Measurements from ENCODE around the gene SART3.
"Not testable (repeated sequence)": the region's sequence is repeated elsewhere in the genome, so short reads cannot be mapped to it uniquely, and the experiment has no call there.

SART3 gene

DNA sequence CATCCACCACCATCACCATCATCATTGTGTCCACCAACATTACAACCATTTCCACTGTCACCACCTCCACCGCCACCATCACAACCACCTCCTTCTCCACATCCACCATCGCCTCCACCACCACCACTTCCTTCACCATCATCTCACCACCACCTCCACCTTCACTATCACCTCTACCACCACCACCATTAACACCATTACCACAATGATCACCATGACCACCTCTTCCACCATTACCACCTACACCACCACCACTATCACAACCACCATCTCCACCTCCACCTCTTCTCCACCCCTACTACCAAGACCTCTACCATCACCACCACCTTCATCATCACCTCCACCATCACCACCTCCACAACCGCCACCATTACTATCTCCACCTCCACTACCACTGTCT is 17.8 kb upstream of the SART3 start:
- no peak for DNase-seq

GRCh38 chr12:108578264-108578663 is 17.3 kb upstream of the SART3 start:
- no peak for DNase-seq

GRCh38 chr12:108577458-108577857 is 16.5 kb upstream of the SART3 start:
- DNase-seq, result no peak

- no peak for DNase-seq
These were observed 15.8 kb upstream of the SART3 start for GRCh38 chr12:108576660-108577234.

DNA sequence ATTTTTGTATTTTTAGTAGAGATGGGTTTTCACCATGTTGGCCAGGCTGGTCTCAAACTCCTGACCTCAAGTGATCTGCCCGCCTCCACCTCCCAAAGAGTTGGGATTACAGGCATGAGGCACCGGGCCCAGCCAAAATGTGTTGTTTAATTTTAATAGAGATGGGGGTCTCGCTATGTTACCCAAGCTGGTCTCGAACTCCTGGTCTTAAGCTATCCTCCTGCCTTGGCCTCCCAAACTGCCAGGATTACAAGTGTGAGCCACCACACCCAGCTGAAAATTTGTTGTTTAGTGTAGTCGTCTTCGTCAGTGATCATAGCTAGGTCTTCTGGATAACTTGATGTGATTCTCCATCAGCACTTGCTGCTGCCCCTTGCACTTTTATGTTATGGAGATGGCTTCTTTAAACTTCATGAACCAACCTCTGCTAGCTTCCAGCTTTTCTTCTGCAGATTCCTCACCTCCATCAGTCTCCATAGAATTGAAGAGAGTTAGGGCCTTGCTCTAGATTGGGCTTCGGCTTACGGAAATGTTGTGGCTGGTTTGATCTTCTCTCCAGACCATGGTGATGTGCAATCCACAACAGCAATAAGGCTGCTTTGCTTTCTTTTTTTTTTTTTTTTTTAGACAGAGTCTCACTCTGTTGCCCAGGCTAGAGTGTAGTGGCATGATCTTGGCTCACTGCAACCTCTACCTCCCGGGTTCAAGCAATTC is 14.4 kb upstream of the SART3 start:
- DNase-seq, result no peak

- DNase-seq, result not testable (repeated sequence)
These were observed 13.3 kb upstream of the SART3 start for GRCh38 chr12:108574276-108574675.

GRCh38 chr12:108573317-108573716 is 12.3 kb upstream of the SART3 start:
- DNase-seq, result no peak

GRCh38 chr12:108572166-108572790 is 11.3 kb upstream of the SART3 start:
- DNase-seq, result no peak

GRCh38 chr12:108571609-108572165 is 10.7 kb upstream of the SART3 start:
- DNase-seq, result no peak

- DNase-seq, result peak; percentile 19 to 29
These were observed 10.0 kb upstream of the SART3 start for GRCh38 chr12:108570743-108571608.

GRCh38 chr12:108568338-108569154 is 7.6 kb upstream of the SART3 start:
- DNase-seq, result peak in 1 of 2 experiments; percentile 7

GRCh38 chr12:108567406-108568337 is 6.7 kb upstream of the SART3 start:
- no peak for DNase-seq

DNA sequence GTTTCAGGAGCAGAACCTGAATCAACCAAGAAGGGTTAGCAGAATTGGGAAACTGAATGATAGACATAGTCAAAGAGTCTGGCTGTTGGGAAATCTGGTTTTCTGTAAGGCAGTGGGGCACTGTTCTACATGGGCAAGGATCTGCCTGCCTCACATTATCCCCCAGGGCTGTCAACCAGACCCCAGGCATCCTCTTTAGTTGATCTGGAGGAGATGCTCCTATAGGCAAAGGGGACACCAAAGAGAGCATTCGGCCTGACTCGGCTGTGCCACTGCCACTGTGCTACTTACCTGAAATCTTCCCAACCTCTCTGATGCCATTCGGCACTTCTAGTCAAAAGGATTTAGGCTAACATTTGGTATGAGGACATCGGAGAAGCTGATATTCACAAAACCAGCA is 5.5 kb upstream of the SART3 start:
- no peak for DNase-seq

- DNase-seq, result peak; percentile 67 to 92
These were observed 5.0 kb upstream of the SART3 start for GRCh38 chr12:108565976-108566375.

DNA sequence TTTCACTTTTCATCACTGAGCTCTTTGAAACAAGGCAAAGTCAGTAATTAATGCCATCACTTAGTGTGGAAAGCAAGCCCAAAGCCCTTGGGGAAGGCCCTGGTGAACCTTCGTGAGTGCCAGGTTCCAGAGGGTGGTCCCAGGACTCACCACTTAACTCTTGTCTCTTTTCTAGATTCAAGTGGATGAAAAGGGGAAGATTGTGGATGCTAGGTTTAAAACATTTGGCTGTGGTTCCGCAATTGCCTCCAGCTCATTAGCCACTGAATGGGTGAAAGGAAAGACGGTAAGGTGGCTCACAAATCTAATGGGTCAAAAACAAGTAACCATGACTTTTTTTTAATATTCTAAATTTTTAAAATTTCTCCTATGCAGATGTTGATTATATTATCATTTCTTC is 4.2 kb upstream of the SART3 start:
- DNase-seq, result no peak

GRCh38 chr12:108564724-108565123 is 3.8 kb upstream of the SART3 start:
- no peak for DNase-seq

DNA sequence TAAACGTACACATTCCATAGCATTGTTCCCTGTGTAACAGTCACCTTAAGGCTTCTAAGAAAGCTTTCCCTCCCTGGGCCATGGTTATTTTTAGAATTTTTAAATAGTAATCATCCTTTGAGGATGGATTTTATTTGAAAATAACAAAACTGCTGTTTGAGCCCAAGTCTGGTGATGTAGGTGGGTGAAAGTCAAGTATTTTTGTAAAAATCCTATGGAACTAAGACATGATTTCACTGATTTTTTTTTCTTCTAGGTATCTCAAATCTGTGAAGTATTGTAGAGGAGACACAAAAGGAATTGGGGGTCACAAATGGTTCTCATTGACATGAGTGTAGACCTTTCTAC is 2.8 kb upstream of the SART3 start:
- no peak for DNase-seq

DNA sequence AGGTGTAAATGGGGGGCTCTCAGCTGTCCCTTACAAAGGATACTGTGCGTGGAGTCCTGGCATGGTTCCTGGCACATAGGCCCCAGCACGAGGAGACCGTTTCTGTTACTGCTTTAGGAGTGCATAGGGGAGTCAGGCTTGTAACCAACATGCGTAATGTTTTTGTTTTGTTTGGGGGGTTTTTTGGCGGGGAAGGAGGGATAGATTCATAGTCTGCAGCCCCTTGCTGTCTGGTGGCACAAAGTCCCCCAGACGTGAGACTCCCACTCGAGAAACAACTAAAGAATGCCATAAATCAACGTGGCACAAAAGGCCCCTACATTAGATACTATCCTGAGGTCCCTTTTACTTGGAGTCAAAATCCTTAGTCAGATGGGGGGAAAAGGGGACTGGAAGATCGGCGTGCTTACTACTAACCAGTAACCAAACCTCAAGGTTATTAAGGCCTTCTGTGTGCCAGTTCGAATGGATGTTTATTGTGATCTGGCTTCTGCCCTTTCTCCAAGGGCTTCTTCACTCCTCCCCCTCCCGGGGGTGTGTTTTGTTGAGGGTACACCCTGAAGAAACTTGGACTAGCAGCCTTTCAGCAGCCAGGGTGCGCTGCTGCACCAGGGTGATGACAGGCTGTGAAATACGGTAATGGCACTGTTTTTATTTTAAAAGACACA is 2.3 kb upstream of the SART3 start:
- DNase-seq, result peak; percentile 69 to 76

DNA sequence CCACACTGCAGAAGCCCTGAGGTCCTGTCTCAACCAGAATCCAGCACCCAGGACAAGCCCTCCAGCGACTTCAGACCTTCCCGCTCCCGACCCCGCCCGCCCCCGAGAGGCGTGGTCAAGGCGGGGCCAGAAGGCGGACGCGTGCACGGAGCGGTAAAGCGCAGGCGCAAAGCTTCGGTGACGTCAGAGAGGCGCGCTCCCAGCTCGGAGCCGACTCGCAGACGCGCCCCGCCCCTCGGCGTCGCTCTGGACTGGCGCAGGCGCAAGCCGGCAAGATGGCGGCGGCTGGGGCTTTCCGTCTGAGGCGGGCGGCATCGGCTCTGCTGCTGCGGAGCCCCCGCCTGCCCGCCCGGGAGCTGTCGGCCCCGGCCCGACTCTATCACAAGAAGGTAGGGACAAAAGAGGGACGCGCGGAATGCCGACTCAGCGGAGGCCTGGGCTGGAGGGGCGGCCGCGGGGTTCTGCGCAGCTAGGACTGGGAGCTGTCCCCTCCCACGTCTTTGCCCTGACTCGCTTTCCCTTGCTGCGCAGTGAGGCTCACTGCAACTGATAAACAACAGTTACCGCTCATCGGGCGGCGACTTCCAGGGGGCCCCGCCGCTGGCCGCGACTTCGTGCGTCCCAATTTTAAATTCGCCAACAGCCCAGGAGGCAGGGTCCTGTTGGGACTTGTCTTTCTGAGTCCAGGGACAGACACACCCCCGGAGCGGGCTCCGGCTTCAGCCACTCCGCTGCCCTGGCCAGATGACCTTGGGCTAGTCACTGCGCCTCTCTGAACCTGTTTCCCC is 1.6 kb upstream of the SART3 start, which contains the start of gene ISCU:
Gene ISCU (plus strand): TSS at position 249 of the 788 bp plus-strand sequence. CDS start 27 bp downstream, at position 276.
- DNase-seq, result peak; percentile 89 to 92

All from SHP77 (cell line).